Brain pericyte (primary cell): ENCODE results near the gene LEMD3.

Source experiments
- DNase-seq: peaks from one replicate; pipeline ENCODE4 v3.0.0-alpha.2; 2012; ENCODE audit warnings: low read depth, low spot score

Gene LEMD3

DNA sequence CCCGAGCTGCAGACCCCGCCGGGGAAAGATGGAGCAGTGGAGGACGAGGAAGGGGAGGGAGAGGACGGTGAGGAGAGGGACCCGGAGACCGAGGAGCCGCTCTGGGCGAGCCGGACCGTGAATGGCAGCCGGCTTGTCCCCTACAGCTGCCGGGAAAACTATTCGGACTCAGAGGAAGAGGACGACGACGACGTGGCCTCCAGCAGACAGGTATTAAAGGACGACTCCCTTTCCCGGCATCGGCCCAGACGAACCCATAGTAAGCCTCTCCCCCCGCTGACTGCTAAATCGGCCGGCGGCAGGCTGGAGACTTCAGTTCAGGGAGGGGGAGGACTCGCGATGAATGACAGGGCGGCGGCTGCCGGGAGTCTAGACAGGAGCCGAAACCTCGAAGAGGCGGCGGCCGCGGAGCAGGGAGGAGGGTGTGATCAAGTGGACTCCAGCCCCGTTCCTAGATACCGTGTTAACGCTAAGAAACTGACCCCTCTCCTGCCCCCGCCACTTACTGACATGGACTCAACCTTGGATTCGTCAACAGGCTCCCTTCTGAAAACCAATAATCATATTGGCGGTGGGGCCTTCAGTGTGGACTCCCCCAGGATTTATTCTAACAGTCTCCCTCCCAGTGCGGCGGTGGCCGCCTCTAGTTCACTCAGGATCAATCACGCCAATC is 962 bp downstream of the LEMD3 start:
- no peak for DNase-seq

GRCh38 chr12:65171073-65171472 is 1.7 kb downstream of the LEMD3 start:
- DNase-seq = no peak

GRCh38 chr12:65171870-65172269 is 2.5 kb downstream of the LEMD3 start:
- no peak for DNase-seq

GRCh38 chr12:65175385-65175784 is 6.0 kb downstream of the LEMD3 start:
- DNase-seq = no peak

- no peak for DNase-seq
Measured at GRCh38 chr12:65182012-65182739, 12.8 kb downstream of the LEMD3 start.

- no peak for DNase-seq
Measured at GRCh38 chr12:65184176-65184857, 14.9 kb downstream of the LEMD3 start.

DNA sequence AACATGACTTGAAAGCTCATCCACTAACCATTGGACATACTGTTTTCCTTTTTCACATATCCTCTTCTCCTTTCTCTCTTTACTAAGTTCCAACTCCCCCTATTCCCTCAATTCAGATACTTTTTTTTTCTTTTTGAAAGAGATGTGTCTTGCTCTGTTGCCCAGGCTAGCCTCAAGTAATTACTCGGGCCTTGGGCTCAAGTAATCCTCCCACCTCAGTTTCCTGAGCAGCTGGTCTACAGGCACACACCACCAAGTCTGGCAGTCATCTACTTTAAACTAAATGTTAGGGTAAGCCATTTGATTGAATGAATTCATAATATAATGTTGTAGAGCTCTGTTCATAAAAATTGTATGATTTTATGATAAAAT is 15.5 kb downstream of the LEMD3 start:
- no peak for DNase-seq

GRCh38 chr12:65187665-65188064 is 18.3 kb downstream of the LEMD3 start:
- DNase-seq = no peak

DNA sequence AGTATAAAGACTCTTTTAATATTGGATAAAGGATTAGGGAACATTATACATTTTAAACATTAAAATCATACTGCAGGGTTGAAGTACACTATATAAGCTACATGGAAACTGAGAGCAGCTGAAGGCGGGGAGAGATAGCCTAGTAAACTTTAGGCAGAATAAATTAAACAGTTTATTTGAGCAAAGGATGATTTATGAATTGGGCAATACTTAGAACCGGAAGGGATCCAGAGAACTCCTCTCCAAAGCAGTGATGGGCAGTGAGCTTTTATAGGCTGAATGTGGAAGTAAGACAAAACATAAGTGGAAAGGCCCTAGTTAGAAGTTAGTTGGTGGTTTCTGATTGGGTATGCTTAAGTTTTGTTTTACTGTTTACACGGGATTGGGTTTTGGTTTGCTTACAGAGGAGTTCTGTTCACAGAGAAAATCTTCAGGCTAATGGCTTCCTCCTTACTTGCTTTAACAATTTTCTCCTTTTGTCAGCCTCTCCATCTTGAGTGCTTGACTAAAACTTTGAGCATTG is 18.9 kb downstream of the LEMD3 start:
- DNase-seq = no peak

DNA sequence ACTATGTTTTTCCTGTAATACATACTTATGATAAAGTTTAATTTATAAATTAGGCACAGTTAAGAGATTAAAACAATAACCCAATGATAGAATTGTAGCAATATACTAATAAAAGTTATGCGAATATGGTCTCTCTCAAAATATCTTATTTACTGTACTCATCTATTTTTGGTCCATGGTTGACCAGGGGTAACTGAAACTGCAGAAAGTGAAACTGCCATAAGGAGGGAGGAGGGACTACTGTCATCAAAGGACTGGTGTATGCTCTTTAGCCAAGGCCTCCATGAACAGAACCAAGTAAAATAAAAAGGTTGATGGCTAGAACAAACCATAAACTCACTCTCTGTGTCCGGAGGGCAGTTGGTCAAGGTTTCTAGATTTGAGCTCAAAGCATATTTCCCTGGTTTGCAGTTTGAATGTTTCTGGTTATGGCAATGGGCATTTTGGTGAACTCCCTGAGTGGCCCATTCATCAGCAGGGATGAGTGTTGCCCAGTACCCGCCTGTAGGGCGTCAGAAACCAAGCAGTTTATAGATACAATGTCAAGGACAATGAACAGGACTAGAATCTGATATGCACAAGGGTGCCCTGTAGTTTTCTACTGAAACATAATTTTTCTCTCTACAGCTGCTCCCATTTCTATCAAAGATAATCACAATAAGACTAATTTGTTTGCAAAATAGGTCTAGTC is 19.8 kb downstream of the LEMD3 start:
- DNase-seq = no peak

- no peak for DNase-seq
Measured at GRCh38 chr12:65192963-65193516, 23.7 kb downstream of the LEMD3 start.

DNA sequence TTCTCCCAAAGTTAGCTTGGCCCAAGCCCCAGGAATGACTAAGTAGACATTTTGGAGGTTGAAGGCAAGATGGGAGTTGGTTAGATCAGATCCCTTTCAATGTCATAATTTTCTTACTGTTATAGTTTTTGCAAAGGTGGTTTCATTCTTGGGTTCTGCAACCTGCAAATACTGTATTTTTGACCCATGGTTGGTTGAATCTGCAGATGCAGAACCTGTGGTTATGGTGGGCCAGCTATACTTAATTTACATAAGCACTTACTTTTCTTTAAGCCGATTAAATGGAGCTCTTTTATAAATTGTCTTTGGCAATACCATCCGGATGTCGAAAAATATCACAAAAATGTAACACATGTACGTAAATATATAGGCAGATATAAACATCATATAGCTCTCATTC is 25.6 kb downstream of the LEMD3 start:
- no peak for DNase-seq

GRCh38 chr12:65195387-65196055 is 26.1 kb downstream of the LEMD3 start:
- no peak for DNase-seq

DNA sequence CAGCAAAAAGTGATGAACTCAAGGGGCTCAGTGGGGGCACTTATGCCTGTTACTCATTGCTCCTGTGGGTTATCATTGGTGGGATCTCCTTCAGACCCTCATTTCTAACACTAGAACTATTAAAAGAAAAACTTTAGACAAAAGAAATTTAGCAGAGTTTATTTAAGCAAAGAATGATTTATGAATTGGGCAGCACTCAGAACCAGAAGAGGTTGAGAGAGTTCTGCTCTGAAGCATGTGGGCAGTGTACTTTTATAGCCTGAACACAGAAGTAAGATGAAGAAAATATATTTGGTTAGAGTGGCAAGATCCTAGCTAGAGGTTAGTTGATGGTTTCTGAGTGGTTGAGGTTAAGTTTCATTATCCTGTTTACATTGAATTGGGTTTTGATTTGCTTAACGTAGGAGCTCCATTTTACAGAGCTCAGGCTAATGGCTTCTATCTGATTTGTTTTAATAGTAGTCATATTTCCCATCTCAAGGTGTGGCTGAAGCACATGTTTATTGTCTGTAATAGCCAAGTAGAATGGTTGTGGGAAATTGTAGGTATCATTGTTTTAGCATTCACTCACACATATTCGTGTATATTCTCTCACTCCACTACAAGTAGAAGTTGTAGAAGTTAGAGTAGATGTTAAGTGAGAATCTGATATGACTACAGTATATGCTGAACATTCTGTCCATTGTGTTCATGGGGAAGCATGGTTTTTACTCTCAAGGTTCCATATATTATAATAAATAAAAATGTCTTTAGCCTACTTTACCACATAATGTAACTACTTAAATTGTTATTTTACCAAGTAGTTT is 27.6 kb downstream of the LEMD3 start:
- DNase-seq = no peak

- no peak for DNase-seq
Measured at GRCh38 chr12:65199604-65200003, 30.2 kb downstream of the LEMD3 start.

DNA sequence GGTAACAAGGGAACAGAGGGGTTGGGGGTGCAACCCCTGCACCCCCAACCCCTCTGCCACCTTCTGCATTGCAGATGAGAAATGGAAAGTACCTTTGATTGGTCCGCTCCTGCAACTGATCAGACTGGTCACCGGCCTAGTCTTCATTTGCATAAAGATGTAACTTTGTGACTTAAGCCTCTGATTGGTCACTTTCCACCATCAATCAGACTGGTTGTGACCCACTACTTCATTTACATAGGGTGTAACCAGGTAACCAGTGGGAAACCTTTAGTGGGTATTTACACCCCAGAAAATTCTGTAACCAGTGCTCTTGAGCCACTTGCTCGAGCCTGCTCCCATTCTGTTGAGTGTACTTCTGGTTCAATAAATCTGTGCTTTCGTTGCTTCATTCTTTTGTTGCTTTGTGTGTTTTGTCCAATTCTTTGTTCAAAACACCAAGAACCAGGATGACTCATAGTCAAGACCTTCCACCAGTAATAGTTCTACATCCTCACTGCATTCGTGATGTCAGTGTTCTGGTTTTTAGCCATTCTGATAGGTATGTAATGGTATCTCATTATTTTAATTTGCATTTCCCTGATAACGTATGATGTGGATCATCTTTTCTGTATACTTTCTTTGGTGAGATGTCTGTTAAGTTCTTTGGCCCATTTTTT is 30.8 kb downstream of the LEMD3 start:
- no peak for DNase-seq

DNA sequence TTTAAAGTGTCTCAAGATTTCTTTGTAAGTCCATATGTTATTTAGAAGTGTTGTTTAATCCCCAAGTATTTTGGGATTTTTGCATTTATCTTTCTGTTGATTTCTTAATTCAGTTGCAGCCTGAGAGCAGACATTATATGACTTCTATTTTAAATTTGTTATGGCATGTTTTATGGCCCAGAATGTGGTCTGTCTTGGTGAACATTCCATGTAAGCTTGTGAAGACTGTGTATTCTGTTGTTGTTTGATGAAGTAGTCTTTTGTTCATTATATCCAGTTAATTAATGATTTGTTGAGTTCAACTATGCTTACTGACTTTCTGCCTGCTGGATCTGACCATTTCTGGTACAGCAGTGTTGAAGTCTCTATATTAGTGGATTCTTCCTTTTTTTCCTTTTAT is 34.0 kb downstream of the LEMD3 start:
- no peak for DNase-seq

DNA sequence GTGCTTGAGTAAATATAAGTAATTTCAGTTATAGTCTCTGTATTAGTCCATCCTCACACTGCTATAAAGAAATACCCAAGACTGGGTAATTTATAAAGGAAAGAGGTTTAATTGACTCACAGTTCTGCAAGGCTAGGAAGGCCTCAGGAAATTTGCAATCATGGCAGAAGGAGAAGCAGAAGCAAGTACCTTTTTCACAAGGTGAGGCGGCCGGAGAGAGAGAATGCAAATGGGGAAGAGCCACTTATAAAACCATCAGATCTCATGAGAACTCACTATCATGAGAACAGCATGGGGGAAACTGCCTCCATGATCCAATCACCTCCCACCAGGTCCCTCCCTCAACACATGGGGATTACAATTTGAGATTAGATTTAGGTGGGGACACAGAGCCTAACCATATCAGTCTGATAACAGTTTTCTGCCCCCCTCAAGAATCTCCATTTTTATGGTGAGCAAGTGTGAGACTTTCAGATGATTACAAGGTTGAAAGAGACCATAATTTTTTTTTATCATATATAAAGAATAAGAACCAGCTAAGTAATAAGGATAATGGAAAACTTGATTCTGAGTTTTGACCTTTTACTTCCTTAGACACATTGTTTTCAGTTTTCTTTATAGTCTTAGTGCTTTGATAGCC is 35.6 kb downstream of the LEMD3 start:
- no peak for DNase-seq

- DNase-seq = no peak
Measured at GRCh38 chr12:65205886-65206285, 36.5 kb downstream of the LEMD3 start.
